ENCODE results near the gene OR5B12. TPM values are rescaled to one million over a fixed set of nuclear protein-coding genes. Genes with fewer than 3 reads are reported as not detected.

The OR5B12 gene
- total RNA-seq, 1 experiment from 2014 or later: not detected

- TF ChIP-seq REST (IDR thresholded peaks at IDR 0.05; ENCODE audit: low read depth) (no peak), JUND (IDR thresholded peaks at IDR 0.05) (no peak), SIN3A (IDR thresholded peaks at IDR 0.05; ENCODE audit: low read depth) (no peak), CEBPB (IDR thresholded peaks at IDR 0.05; ENCODE audit: low read depth) (no peak), EGR1 (IDR thresholded peaks at IDR 0.05; ENCODE audit: low read depth) (no peak), ATF3 (IDR thresholded peaks at IDR 0.05) (no peak), CBX3 (IDR thresholded peaks at IDR 0.05; ENCODE audit: low read depth) (no peak)
- TF ChIP-seq, protein P1, sequence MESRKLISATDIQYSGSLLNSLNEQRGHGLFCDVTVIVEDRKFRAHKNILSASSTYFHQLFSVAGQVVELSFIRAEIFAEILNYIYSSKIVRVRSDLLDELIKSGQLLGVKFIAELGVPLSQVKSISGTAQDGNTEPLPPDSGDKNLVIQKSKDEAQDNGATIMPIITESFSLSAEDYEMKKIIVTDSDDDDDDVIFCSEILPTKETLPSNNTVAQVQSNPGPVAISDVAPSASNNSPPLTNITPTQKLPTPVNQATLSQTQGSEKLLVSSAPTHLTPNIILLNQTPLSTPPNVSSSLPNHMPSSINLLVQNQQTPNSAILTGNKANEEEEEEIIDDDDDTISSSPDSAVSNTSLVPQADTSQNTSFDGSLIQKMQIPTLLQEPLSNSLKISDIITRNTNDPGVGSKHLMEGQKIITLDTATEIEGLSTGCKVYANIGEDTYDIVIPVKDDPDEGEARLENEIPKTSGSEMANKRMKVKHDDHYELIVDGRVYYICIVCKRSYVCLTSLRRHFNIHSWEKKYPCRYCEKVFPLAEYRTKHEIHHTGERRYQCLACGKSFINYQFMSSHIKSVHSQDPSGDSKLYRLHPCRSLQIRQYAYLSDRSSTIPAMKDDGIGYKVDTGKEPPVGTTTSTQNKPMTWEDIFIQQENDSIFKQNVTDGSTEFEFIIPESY (IDR thresholded peaks at IDR 0.05; ENCODE audit: extremely low read depth, insufficient replicate concordance, low read length): no peak
These were observed 48.8 kb upstream of the OR5B12 start (continued) for GRCh38 chr11:58490827-58491226.

- Histone ChIP-seq H3K27me3 (ENCODE audit: insufficient read depth, low read length) (no peaks in the 10 kb centered on the region), H3K9ac (ENCODE audit: low read length) (no peak overlapping the region), H3K9me2 (ENCODE audit: insufficient read depth) (no peaks in the 10 kb centered on the region), H3K27ac (ENCODE audit: low read depth, low read length) (no peak overlapping the region), H3K79me2 (ENCODE audit: insufficient read depth, low read length) (no peaks in the 10 kb centered on the region), H2AFZ (ENCODE audit: low read depth, low read length, poor library complexity, severe bottlenecking) (no peak overlapping the region), H3K4me3 (replicated peaks in 1 of 2; ENCODE audit: low read depth in 1 of 2, low read length in 2 of 2) (no peak overlapping the region), H3K9me3 (ENCODE audit: control insufficient read depth in 1 of 2, insufficient read depth in 1 of 2, low read depth in 1 of 2, low read length in 2 of 2) (no peaks in the 10 kb centered on the region), H3K4me1 (ENCODE audit: control insufficient read depth in 1 of 2, insufficient read depth in 2 of 2, low read length in 2 of 2) (no peaks in the 10 kb centered on the region), H4K20me1 (ENCODE audit: insufficient read depth) (no peaks in the 10 kb centered on the region), H3K36me3 (ENCODE audit: control insufficient read depth in 1 of 2, insufficient read depth in 2 of 2, low read length in 2 of 2) (no peaks in the 10 kb centered on the region), H3K4me2 (ENCODE audit: low read length) (no peak overlapping the region)
- DNase-seq (ENCODE audit: low read depth, low spot score) (no peak), ATAC-seq (no peak)
- intact Hi-C loops (cut with micrococcal nuclease): no loop called here
- CTCF ChIA-PET: no interaction called here
- TF ChIP-seq TCF7L2 (IDR thresholded peaks at IDR 0.05; ENCODE audit: borderline replicate concordance, extremely low read depth, insufficient read depth, insufficient read length) (no peak), SIN3A (IDR thresholded peaks at IDR 0.05; ENCODE audit: low read depth) (no peak), SP1 (IDR thresholded peaks at IDR 0.05; ENCODE audit: low read depth) (no peak)
- RAD21 ChIA-PET (ENCODE audit: low non-redundant PET in 1 of 2, low total read pairs in 2 of 2, uncharacterized antibody in 2 of 2, unreplicated experiment in 2 of 2): no interaction called here
- no TSS peak for BruUV-seq (replicated peaks)
- POLR2A ChIA-PET: no interaction called here
These were observed 45.1 kb upstream of the OR5B12 start for GRCh38 chr11:58487170-58487569.
